Stimulated activated CD4-positive, alpha-beta T cell treated with anti-CD3 and anti-CD28 coated beads, Interleukin-15, amount 100 ng/mL, for 1 hour (primary cell): ENCODE measurements around the gene DKK3.

Source experiments
- DNase-seq, 2 donors: peaks; one replicate each; pipeline ENCODE4 v3.0.0-alpha.2; 2020; ENCODE audit warnings: low read depth in 1 of 2, low spot score in 1 of 2

DKK3 gene

DNA sequence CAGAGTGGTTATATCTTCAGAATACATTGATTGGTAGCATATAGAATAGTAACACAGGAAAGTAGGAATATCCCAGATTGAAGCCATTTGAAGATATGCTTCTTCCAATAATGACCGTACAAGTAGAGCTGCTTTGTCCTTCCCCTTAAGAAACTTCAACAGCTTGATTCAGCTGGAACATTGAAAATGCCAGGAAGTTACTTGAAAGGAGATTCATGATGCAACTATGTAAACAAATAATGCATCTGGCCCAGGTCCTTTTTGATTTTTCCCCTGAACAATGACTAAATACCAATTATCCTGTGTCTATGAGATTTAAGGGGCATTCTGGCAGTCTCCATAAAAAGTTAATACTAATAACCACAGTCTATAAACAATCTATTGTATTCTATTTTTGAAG lies 3.0 kb downstream of the DKK3 start:
- no peak for DNase-seq

- DNase-seq = no peak
Observed at GRCh38 chr11:12005061-12005460, 3.4 kb downstream of the DKK3 start.

- no peak for DNase-seq
Observed at GRCh38 chr11:12003815-12004214, 4.6 kb downstream of the DKK3 start.

GRCh38 chr11:12003336-12003735 lies 5.1 kb downstream of the DKK3 start:
- no peak for DNase-seq

DNA sequence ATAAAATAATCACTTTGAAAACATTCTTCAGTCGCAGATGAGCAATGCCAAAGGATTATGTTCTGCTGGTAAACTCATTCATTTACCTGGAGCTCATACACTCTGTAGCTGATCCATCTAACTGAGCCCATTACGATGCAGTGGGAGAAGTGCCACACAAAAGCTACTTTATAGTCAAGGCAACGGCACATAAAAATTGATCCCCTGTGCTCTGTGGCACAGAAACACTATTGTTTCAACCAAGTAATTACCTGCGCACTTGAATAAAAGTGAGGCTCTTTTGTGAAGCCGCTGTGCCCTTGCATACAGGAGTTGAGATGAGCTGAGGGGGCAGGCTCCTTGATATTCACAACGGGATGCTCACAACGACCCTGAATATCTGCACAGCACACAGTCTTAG lies 7.2 kb downstream of the DKK3 start:
- DNase-seq = no peak

DNA sequence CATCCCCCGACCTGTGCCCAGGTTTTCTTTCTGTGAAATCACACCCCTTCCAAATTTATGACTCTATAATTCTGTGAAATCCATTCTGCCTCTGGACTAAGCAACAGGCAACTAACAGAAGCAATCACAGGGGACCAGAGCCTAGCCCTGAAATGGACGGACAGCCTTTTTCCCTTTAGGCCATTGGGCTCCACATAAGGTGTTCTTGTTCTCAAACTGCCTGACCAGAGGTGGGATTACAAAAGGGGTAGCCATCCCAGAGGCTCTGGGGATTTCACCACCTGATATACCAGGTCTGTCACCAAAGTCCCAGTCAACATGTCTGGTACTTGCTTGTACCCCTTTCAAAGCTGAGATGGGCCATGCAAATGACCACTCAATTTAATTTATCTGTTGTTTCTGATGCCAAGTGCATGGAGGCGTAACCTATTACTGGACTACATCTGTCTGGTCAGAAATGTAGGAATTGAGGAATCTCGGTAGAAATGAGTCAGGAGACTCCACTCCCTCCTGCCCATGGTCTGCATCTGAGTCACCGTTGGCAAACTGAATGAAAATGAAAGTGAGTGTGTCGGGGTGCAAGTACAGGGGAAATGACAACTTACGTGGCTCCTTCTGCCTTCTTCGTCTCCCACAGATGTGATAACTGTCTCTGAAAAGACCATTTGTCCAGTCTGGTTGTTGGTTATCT lies 10.2 kb downstream of the DKK3 start:
- DNase-seq = no peak

DNA sequence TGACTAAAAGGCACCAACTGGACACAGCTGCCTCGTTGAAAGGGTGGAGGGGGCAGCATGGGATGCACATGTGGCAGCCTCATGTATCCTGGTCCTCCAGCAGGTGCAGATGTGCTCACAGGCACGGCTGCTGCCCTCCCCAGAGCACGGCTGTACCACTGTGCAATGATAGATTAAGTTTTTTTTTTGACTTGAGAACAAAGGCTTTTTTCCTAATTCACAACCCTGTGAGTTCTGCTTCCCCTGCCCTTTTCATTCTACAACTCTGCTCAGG lies 11.4 kb downstream of the DKK3 start:
- DNase-seq = no peak

DNA sequence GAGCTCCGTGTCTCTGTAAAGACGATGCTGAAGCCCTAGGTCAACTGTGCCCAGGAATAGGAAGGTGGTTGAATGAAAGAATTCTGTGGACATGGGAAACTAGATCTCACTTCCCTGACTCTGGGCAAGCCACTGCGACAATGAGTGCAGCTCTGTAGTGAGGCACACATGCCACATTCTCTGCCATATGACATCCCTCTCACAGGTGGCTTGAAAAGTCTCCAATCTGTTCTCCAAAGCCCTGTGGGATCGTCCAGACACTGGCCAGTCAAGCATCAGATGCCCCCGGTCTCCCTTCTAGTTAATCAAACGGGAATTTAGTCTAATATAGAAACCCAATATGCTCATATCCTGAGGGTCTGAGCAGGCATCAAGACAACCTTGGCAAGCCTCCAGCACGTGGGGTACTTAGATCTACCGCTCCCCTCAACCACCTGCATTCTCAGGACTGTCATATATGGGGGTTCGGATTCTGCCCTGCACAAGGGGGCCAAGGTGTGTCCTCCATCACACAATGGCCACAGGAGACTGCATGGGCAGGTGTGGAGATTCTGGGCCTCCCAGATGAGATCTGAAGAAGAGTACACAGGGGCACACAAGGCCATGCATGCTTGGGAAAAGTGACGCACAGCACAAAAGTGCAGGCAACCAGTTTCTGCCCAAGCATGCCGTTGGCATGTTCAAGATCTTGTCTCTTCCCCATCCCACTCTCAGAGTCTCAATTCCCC lies 11.9 kb downstream of the DKK3 start:
- DNase-seq = no peak

GRCh38 chr11:11995601-11996000 lies 12.8 kb downstream of the DKK3 start:
- no peak for DNase-seq

- DNase-seq = no peak
Observed at GRCh38 chr11:11993839-11994238, 14.6 kb downstream of the DKK3 start.

DNA sequence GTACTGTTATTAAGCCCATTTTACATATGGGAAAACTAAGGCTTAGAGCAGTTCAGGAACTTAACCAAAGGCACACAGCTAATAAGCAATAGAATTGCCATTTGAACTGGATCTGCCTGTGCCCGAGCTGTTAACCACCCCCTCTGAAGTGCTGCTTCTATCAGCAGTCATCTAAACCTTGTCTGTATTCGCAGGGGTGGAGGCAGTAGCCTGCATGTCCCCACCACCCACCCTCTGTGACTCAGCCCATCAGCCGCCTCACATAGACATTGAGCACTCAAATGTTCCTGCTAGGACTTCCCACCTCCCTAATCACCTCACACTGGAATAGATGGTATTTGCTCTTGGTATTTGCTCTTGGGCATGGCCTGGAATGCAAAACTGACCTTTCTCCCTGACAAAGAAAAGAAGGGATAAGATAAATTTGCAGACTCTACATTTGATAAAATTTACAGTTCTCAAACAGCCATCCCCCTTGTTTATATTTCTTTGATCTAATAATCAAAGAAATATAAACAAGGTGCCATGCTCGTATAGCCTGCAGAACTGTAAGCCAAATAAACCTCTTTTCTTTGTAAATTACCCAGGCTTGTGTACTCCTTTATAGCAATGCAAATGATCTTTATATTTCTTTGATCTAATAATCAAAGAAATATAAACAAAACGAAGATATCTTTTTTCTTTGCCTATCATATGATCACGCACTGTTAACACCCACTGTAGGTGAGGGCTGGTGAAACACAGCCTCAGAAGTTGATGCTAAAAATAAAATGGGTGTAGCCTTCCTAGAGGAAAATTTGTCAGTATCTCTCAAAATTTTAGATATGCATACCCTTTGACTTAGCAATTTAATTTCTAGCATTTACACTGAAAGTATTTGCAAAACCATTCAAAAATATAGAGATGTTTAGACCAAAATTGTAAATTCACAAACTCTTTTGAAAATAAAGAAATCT lies 15.9 kb downstream of the DKK3 start:
- no peak for DNase-seq

DNA sequence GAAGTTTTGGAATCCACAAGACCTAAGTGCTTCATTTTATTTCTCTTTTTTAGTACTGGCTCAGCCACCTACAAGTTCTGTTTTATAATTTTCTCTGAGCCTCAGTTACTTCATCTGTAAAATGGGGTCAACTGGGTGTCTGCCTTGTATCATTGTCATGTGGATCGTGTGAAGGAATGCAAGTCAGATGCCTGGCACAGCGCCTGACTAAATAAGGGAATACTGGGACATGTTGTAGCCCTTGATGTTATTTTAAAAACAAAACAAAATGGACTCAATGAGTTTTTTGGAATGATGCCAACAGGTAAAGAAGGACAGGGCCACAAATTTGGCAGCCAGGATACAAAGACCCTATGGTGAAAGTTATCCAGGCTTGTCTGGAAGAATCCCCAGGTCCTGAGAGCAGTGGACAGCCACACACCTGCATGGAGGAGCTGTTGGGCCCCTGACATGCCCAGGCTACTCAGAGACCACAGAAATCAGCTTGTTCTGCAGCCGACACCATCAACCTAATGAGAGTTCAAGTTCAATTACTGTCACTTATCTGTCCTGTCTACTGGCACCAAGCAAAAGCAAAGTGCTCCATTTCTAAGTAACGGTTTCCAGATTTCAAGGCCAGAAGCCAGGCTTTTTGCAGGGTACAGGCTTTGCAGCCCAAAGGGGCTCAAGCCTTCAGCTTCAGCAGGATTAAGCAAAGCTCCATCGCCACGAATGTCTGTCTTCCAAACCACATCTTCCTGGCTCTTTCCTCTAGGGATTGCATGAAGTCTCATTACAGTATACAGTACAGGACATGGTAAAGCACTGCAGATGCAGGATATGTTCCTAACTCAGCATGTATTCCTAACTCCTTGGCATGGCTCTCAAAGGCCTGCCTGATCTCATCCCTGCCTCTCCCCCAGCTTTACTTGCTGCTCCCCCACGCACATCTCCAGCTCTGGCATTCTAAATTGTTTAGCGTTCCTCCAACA lies 18.4 kb downstream of the DKK3 start:
- no peak for DNase-seq

- DNase-seq = no peak
Observed at GRCh38 chr11:11988681-11989261, 19.7 kb downstream of the DKK3 start.

GRCh38 chr11:11988099-11988651 lies 20.3 kb downstream of the DKK3 start:
- no peak for DNase-seq

DNA sequence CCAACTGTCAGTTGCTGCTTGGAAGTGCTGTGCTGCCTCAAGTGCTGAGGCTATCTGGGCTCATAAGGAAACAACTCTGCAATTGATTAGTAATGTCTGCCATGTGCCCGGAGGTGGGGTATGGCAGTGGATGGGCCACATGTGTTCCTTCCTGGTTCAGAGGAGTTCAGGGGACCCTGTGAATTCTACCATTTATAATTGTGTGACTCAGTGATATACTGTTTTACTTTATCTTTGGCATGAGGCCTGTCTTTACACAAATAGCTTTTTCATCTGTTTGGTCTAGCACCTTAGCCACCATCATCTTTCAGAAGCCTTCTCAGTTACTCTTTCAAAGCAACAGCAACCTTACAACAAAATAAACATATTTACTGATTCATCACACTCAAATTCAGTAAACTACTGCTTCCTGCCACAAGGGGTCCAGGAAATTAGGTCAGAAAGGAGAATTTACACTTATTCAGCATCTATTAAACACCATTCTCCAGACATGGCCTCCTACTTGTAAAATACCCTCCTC lies 20.9 kb downstream of the DKK3 start:
- no peak for DNase-seq

- DNase-seq = no peak
Observed at GRCh38 chr11:11985954-11986949, 22.2 kb downstream of the DKK3 start.

DNA sequence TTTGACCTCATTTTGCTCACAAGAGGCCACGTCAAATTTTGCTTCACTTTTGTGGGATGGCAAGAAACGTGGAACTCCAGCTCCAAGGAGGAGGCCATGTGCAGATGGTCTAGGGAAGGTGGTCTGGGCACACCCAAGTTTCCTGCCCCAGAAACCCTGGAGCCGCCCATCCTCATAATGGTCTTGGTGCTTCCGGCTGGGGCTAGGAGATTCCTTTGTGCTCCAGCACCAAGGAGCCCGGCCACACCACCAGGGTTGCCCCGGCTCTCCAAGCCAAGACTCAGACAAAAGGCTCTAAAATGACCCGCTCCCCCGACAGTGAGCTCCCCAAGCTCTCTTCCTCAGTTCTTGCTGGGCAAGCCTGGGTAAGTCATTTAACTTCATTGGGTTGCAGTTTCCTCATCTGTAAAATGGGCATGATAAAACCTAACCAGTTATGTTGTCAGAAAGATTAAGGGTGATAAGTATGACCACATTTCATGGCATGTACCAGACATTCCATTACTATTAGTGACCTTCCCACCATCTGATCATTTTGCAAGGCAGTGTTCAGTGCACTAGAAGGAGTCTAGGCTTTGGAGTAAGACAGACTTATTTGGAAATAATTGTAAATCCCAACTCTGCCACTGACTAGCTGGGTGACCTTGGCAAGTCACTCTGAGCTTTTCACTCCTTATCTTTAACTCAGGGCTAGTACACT lies 23.3 kb downstream of the DKK3 start:
- no peak for DNase-seq

DNA sequence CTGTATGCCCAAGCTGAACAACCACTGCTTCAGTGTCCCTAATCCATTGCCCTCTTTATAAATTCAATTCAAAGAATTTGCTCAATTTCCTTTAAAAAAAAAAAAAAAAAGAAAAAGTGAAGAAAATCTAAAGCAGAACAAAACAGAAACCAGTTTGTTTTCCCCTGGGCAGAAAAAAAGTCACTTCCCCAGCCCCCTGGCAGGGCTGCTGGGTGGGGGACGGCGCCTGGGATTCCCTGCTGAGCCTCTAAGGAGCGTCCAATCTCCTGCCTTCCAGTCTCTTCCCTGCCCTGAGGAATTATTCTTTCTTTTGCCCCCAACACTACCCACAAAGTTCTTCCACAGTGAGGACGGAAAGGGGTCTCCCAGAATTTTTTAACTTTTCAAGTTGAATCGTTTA lies 23.9 kb downstream of the DKK3 start:
- no peak for DNase-seq
